Activated CD4-positive, alpha-beta memory T cell treated with anti-CD3 and anti-CD28 coated beads, Interleukin-2, amount 10 ng/mL, durations not matched to agents 7 days and 5 days (primary cell): ENCODE data around the gene LUC7L2. TPM values are rescaled to one million over a fixed set of nuclear protein-coding genes. Genes with fewer than 3 reads are reported as not detected.

ENCODE experiments used
- CTCF ChIA-PET: fragments of 350-600 bp; sonication (Branson Sonifier 250); formaldehyde crosslinking; loops from one replicate; lab custom pipeline; 2021; ENCODE audit warnings: antibody characterized with exemption, inconsistent platforms; lab: Charles Lee
- POLR2A ChIA-PET: fragments of 350-600 bp; sonication (Branson Sonifier 250); formaldehyde crosslinking; loops from one replicate; lab custom pipeline; 2021; ENCODE audit warnings: antibody characterized with exemption; lab: Charles Lee
- DNase-seq: peaks from one replicate; pipeline ENCODE4 v3.0.0-alpha.2; 2020
- H3K27ac Mint-ChIP-seq: one replicate; pipeline ENCODE4 v1.8.0; 2021; ENCODE audit warnings: mild to moderate bottlenecking, mixed read lengths
- H3K27me3 Mint-ChIP-seq: one replicate; pipeline ENCODE4 v1.8.0; 2021; ENCODE audit warnings: mixed read lengths
- H3K36me3 Mint-ChIP-seq: one replicate; pipeline ENCODE4 v1.8.0; 2021; ENCODE audit warnings: low read depth, mixed read lengths
- H3K4me1 Mint-ChIP-seq: one replicate; pipeline ENCODE4 v1.8.0; 2021; ENCODE audit warnings: mixed read lengths
- H3K4me3 Mint-ChIP-seq: one replicate; pipeline ENCODE4 v1.8.0; 2021; ENCODE audit warnings: mild to moderate bottlenecking, mixed read lengths
- H3K9me3 Mint-ChIP-seq: one replicate; pipeline ENCODE4 v1.8.0; 2021; ENCODE audit warnings: mixed read lengths
- total RNA-seq, 2 experiments: library from RNA; stranded (reverse); gene quantifications; one replicate each; pipeline ENCODE4 v1.2.3, GENCODE V29; 2021

Gene LUC7L2
- total RNA-seq, 2 experiments from 2014 or later, result 106 to 110 TPM

DNA sequence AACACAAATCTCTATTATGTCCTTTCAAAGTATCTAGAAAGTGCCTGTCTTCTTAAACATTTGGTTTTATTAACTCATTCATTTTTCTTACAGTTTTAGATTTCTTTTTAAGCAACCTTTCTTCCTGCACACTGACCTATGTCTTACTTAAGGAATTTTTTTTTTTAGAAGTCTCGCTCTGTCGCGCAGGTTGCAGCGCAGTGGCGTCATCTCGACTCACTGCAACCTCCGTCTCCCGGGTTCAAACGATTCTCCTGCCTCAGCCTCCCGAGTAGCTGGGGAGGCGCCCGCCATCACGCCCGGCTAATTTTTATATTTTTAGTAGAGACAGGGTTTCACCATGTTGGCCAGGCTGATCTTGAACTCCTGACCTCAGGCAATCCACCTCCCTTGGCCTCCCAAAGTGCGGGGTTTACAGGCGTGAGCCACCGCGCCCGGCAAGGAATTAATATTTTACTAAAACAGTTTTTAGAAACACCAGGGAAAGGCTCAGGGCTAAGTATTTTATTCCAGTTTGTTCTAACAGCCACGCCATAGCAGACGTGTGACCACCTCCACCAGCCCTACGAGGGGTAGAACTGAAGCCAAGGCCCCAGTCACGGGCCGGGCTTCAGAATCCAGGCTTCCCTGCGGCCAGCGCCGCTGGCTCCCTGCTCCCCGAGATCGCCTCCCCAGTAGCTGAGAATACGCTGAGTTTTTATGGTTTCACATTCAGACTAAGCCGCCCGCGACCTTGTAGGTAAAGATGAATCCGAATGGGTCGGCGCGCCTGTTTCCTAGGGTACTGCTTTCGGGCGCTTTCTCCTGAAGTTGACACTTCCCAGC lies 941 bp upstream of the LUC7L2 start:
- Mint-ChIP-seq H3K4me1 (peaks cover 40% of the 10 kb centered on the region), H3K27me3 (no peaks in the 10 kb centered on the region), H3K4me3 (peak overlapping the region; percentile 96), H3K27ac (peak overlapping the region; percentile 100), H3K36me3 (peaks cover 36% of the 10 kb centered on the region), H3K9me3 (no peaks in the 10 kb centered on the region)
- DNase-seq, result peak; percentile 56
- ChIA-PET POLR2A (interaction anchor here (0.8 to 3.2 kb wide), 22 partner anchors 11 to 606 kb away, joined by 3 to 57 read pairs (median 6); partner anchors contain the start of gene FMC1), CTCF (interaction anchor here (1.1 to 2.4 kb wide), 3 partner anchors 12 to 241 kb away, joined by 4 to 11 read pairs (median 5); partner anchors contain the start of gene FMC1)

DNA sequence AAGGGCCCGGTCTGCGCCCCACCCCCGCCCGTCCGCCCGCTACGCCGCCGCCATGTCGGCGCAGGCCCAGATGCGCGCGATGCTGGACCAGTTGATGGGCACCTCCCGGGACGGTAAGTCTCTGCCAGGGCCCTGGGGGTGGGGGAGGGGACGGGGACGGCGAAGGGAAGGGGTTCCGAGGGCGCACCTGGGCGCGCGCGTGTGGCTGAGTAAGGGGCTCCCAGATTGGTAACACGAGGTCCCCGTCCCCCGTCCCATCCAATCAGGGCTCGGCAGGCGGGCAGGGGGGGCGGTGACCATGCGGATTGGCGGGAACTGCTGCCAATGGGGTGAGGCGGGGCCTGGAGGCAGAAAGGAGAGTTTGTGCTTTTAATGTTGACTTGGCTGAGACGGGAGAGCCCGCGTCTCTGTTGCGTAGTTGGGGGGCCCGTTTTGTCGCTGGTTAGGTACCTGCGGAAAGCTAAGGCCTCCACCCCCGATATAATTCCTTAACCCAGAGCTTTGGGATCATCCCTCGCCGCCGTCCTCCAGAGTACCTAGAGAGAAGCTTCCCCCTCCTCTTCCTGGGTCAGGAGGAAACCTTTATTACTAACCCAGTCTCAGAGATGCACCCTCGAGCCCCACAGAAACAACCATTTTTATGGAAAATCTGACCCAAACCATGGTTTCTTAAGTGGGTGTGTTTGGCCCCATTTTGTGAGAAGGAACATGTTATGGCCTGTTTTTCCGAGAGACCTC lies 685 bp downstream of the LUC7L2 start:
- peak; percentile 98 for DNase-seq
- Mint-ChIP-seq H3K27me3 (no peaks in the 10 kb centered on the region), H3K9me3 (no peaks in the 10 kb centered on the region), H3K27ac (peak overlapping the region; percentile 100), H3K4me1 (peaks cover 52% of the 10 kb centered on the region), H3K4me3 (peak overlapping the region; percentile 96), H3K36me3 (peaks cover 46% of the 10 kb centered on the region)
- POLR2A ChIA-PET, result interaction anchor here (0.7 to 3.2 kb wide), 35 partner anchors 10 to 1563 kb away, joined by 3 to 57 read pairs (median 4); partner anchors contain the start of genes FMC1 and TBXAS1
- CTCF ChIA-PET, result interaction anchor here (0.8 to 2.4 kb wide), 5 partner anchors 11 to 343 kb away, joined by 3 to 11 read pairs (median 4); partner anchors contain the start of gene FMC1

GRCh38 chr7:139360948-139361307 lies 1.2 kb downstream of the LUC7L2 start:
- peaks cover 52% of the 10 kb centered on the region for H3K4me1 Mint-ChIP-seq
- peaks cover 45% of the 10 kb centered on the region for H3K36me3 Mint-ChIP-seq
- ChIA-PET POLR2A (interaction anchor here (0.8 to 3.2 kb wide), 16 partner anchors 9 to 1562 kb away, joined by 3 to 57 read pairs (median 13); partner anchors contain the start of gene FMC1), CTCF (interaction anchor here (0.8 kb wide), 1 partner anchor 343 kb away, joined by 3 read pairs; no protein-coding TSS in a partner anchor)
- H3K9me3 Mint-ChIP-seq, result no peaks in the 10 kb centered on the region
- peak overlapping the region; percentile 100 for H3K27ac Mint-ChIP-seq
- peak overlapping the region; percentile 96 for H3K4me3 Mint-ChIP-seq
- H3K27me3 Mint-ChIP-seq, result no peaks in the 10 kb centered on the region
- no peak for DNase-seq

DNA sequence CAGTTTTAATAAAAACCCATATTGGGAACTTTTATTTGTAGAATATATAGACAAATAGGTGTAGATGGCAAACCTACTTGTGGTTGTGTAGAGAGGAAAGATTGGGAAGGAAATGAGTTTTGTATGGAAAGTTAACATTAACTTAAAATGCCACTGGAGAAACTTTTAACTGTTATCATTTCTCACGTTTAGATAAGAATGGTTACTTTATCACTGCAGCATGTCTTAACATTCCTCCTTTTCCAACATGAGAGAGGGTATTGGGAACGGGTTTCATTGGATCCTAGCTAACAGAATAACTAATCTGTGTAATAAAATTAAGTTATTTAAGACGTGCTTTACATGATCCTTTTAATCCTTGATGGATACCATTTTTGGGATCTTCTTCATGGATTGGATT lies 1.8 kb downstream of the LUC7L2 start:
- Mint-ChIP-seq H3K27me3 (no peaks in the 10 kb centered on the region), H3K4me3 (peak overlapping the region; percentile 96), H3K27ac (peak overlapping the region; percentile 100), H3K36me3 (peaks cover 50% of the 10 kb centered on the region), H3K9me3 (no peaks in the 10 kb centered on the region), H3K4me1 (peaks cover 56% of the 10 kb centered on the region)
- ChIA-PET CTCF (no interaction called here), POLR2A (interaction anchor here (0.7 kb wide), 1 partner anchor 92 kb away, joined by 4 read pairs; no protein-coding TSS in a partner anchor)
- no peak for DNase-seq

GRCh38 chr7:139362302-139362701 lies 2.6 kb downstream of the LUC7L2 start:
- peaks cover 44% of the 10 kb centered on the region for H3K36me3 Mint-ChIP-seq
- H3K4me1 Mint-ChIP-seq, result peaks cover 54% of the 10 kb centered on the region
- H3K27me3 Mint-ChIP-seq, result no peaks in the 10 kb centered on the region
- CTCF ChIA-PET, result no interaction called here
- H3K9me3 Mint-ChIP-seq, result no peaks in the 10 kb centered on the region
- POLR2A ChIA-PET, result no interaction called here
- H3K4me3 Mint-ChIP-seq, result peak overlapping the region; percentile 39
- no peak overlapping the region for H3K27ac Mint-ChIP-seq
- DNase-seq, result no peak

DNA sequence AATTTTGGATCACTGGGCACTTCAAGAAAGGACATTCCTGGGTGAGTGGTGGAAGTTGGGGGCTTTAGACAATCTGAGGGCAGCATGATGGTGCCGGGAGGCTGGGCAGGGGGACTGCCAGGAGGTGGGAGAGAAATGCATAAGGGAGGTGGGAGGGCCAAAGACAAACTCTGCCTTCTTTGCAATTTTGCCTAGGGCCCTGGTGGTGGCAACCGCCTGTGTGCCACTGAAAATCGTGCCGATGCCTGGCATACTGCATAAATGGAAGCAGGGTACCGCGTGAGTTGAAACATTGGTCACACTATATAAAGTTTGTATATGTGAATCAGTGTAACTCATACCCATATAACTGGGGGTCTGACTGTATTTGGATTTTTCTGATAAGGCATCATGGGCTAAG lies 3.3 kb downstream of the LUC7L2 start:
- Mint-ChIP-seq H3K4me3 (peak overlapping the region; percentile 12), H3K9me3 (no peaks in the 10 kb centered on the region), H3K27me3 (no peaks in the 10 kb centered on the region), H3K4me1 (peaks cover 57% of the 10 kb centered on the region), H3K27ac (no peak overlapping the region), H3K36me3 (peaks cover 50% of the 10 kb centered on the region)
- CTCF ChIA-PET, result no interaction called here
- POLR2A ChIA-PET, result interaction anchor here (0.6 to 1.7 kb wide), 4 partner anchors 11 to 319 kb away, joined by 3 to 10 read pairs (median 3); no protein-coding TSS in a partner anchor
- DNase-seq, result no peak

- no peak overlapping the region for H3K4me3 Mint-ChIP-seq
- POLR2A ChIA-PET, result interaction anchor here (1.1 kb wide), 1 partner anchor 29 kb away, joined by 3 read pairs; no protein-coding TSS in a partner anchor
- H3K27me3 Mint-ChIP-seq, result no peaks in the 10 kb centered on the region
- H3K9me3 Mint-ChIP-seq, result no peaks in the 10 kb centered on the region
- H3K4me1 Mint-ChIP-seq, result peaks cover 65% of the 10 kb centered on the region
- CTCF ChIA-PET, result interaction anchor here (0.8 to 1.2 kb wide), 2 partner anchors 10 to 26 kb away, joined by 3 to 4 read pairs; no protein-coding TSS in a partner anchor
- no peak overlapping the region for H3K27ac Mint-ChIP-seq
- DNase-seq, result no peak
- peaks cover 52% of the 10 kb centered on the region for H3K36me3 Mint-ChIP-seq
Measured at GRCh38 chr7:139365336-139365735, 5.6 kb downstream of the LUC7L2 start.

GRCh38 chr7:139366400-139366799 lies 6.7 kb downstream of the LUC7L2 start:
- no peak for DNase-seq
- Mint-ChIP-seq H3K36me3 (peaks cover 53% of the 10 kb centered on the region), H3K9me3 (no peaks in the 10 kb centered on the region), H3K4me3 (no peak overlapping the region), H3K4me1 (peaks cover 68% of the 10 kb centered on the region), H3K27ac (no peak overlapping the region), H3K27me3 (no peaks in the 10 kb centered on the region)
- ChIA-PET CTCF (interaction anchor here (1.2 kb wide), 1 partner anchor 27 kb away, joined by 4 read pairs; no protein-coding TSS in a partner anchor), POLR2A (interaction anchor here (1.0 to 1.5 kb wide), 3 partner anchors 8 to 28 kb away, joined by 3 to 4 read pairs (median 3); no protein-coding TSS in a partner anchor)

- ChIA-PET CTCF (interaction anchor here (0.6 kb wide), 1 partner anchor 601 kb away, joined by 5 read pairs; no protein-coding TSS in a partner anchor), POLR2A (no interaction called here)
- H3K4me3 Mint-ChIP-seq, result no peak overlapping the region
- no peak overlapping the region for H3K27ac Mint-ChIP-seq
- H3K36me3 Mint-ChIP-seq, result peaks cover 54% of the 10 kb centered on the region
- H3K27me3 Mint-ChIP-seq, result no peaks in the 10 kb centered on the region
- DNase-seq, result no peak
- peaks cover 62% of the 10 kb centered on the region for H3K4me1 Mint-ChIP-seq
- H3K9me3 Mint-ChIP-seq, result no peaks in the 10 kb centered on the region
Measured at GRCh38 chr7:139367438-139368155, 7.9 kb downstream of the LUC7L2 start.

GRCh38 chr7:139370301-139370942 lies 10.7 kb downstream of the LUC7L2 start:
- POLR2A ChIA-PET, result interaction anchor here (1.0 to 3.3 kb wide), 5 partner anchors 10 to 267 kb away, joined by 3 to 36 read pairs (median 4); partner anchors contain the start of gene LUC7L2
- DNase-seq, result no peak
- no peak overlapping the region for H3K27ac Mint-ChIP-seq
- H3K4me1 Mint-ChIP-seq, result peaks cover 54% of the 10 kb centered on the region
- H3K9me3 Mint-ChIP-seq, result no peaks in the 10 kb centered on the region
- CTCF ChIA-PET, result interaction anchor here (1.3 to 2.5 kb wide), 3 partner anchors 11 to 64 kb away, joined by 3 to 9 read pairs (median 5); partner anchors contain the start of gene LUC7L2
- H3K36me3 Mint-ChIP-seq, result peaks cover 50% of the 10 kb centered on the region
- no peaks in the 10 kb centered on the region for H3K27me3 Mint-ChIP-seq
- no peak overlapping the region for H3K4me3 Mint-ChIP-seq

DNA sequence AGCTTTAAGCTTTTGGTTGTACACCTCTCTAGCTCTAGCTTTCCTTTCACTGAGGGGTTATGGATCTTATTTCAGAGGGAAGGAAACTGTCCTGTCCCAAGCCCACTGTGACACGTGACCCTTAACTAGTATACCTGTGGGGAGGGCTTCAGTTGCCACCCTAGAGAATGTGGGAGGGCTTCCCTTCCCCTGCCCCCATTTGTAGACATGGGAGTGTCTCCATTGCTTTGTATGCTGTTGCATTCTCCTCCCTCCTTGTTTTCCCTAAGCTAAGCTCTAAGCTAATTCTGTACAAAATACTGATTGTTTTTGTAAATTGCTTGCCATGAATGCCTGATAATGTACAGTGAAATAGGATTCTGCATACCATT lies 11.2 kb downstream of the LUC7L2 start:
- POLR2A ChIA-PET, result interaction anchor here (1.4 to 3.3 kb wide), 2 partner anchors 11 to 33 kb away, joined by 3 to 36 read pairs; partner anchors contain the start of gene LUC7L2
- DNase-seq, result no peak
- Mint-ChIP-seq H3K27ac (no peak overlapping the region), H3K4me3 (no peak overlapping the region), H3K27me3 (no peaks in the 10 kb centered on the region), H3K4me1 (peaks cover 50% of the 10 kb centered on the region), H3K9me3 (no peaks in the 10 kb centered on the region), H3K36me3 (peaks cover 51% of the 10 kb centered on the region)
- CTCF ChIA-PET, result interaction anchor here (1.3 to 2.5 kb wide), 3 partner anchors 11 to 64 kb away, joined by 3 to 9 read pairs (median 5); partner anchors contain the start of gene LUC7L2
